ENCODE data around the gene PPFIA4. TPM values are rescaled to one million over a fixed set of nuclear protein-coding genes. Genes with fewer than 3 reads are reported as not detected.

PPFIA4 gene
- total and polyA plus RNA-seq, 2 of the 4 experiments (the other 2 are of a cell fraction): 5.4 to 13.7 TPM

GRCh38 chr1:203124546-203125317, 98.4 kb downstream of the PPFIA4 start:
- no peaks in the 10 kb centered on the region for H3K9me1 ChIP-seq (ENCODE audit: insufficient read depth, low read length)
- intact Hi-C loops (cut with micrococcal nuclease): no loop called here
- H3K23ac ChIP-seq (ENCODE audit: low read depth, low read length): no peak overlapping the region
- DNase-seq: peak; percentile 34
- ChIA-PET POLR2A (ENCODE audit: unreplicated experiment) (no interaction called here), CTCF (interaction anchor here (0.5 to 3.0 kb wide), 3 partner anchors 9 to 92 kb away, joined by 3 to 8 read pairs (median 3); no protein-coding TSS in a partner anchor)
- H3K4ac ChIP-seq (ENCODE audit: low read depth, low read length): no peak overlapping the region
- no peak overlapping the region for H2BK5ac ChIP-seq (ENCODE audit: low read depth, low read length, poor library complexity, severe bottlenecking)
- peaks cover 62% of the 10 kb centered on the region for H3K27me3 ChIP-seq (ENCODE audit: control insufficient read depth, insufficient read depth, low read length)
- no peak overlapping the region for H2BK15ac ChIP-seq (ENCODE audit: low read depth, low read length)
- no peak for ATAC-seq (ENCODE audit: low read depth)
- no peaks in the 10 kb centered on the region for H3K36me3 ChIP-seq (ENCODE audit: control insufficient read depth, insufficient read depth, low read length)
- H3K4me2 ChIP-seq (ENCODE audit: low read depth, low read length): no peak overlapping the region
- H3K9me3 ChIP-seq (ENCODE audit: control insufficient read depth, insufficient read depth, low read length): no peaks in the 10 kb centered on the region
- H2AFZ ChIP-seq (replicated peaks; ENCODE audit: low read length, poor library complexity): no peak overlapping the region
- TF ChIP-seq BHLHE40 (IDR thresholded peaks at IDR 0.05; ENCODE audit: low read depth, low read length) (no peak), MAFK (IDR thresholded peaks at IDR 0.05; ENCODE audit: low read depth, low read length) (no peak), FOS (IDR thresholded peaks at IDR 0.05; ENCODE audit: low read depth, low read length) (no peak), USF2 (IDR thresholded peaks at IDR 0.05; ENCODE audit: low read depth, low read length) (no peak)
- H2BK20ac ChIP-seq (ENCODE audit: low read depth, low read length): no peak overlapping the region
- no peak overlapping the region for H3K18ac ChIP-seq (ENCODE audit: low read depth, low read length)
- no peak overlapping the region for H3K4me3 ChIP-seq (ENCODE audit: insufficient read depth, low read depth, low read length)
- no peak overlapping the region for H2AK9ac ChIP-seq (replicated peaks; ENCODE audit: low read depth, low read length, poor library complexity)
- H2BK120ac ChIP-seq (ENCODE audit: low read depth, low read length): no peak overlapping the region
- no peak overlapping the region for H4K8ac ChIP-seq (ENCODE audit: low read depth in 2 of 2, low read length in 2 of 2)
- no peak overlapping the region for H4K5ac ChIP-seq (ENCODE audit: low read depth, low read length)
- no peak overlapping the region for H3K14ac ChIP-seq (replicated peaks; ENCODE audit: low read depth, low read length)
- no peak overlapping the region for H2AK5ac ChIP-seq (ENCODE audit: low read depth, low read length)
- peaks cover 3% of the 10 kb centered on the region; the same call in 1 of the 2 replicates for H3K4me1 ChIP-seq (ENCODE audit: control insufficient read depth, insufficient read depth, low read length)
- no peak overlapping the region for H3K56ac ChIP-seq (ENCODE audit: extremely low read depth, insufficient read depth, low read length)
- in situ Hi-C loops (cut with MboI; ENCODE audit: low sequenced_read_pairs): no loop called here
- H4K20me1 ChIP-seq (ENCODE audit: insufficient read depth, low read length): no peaks in the 10 kb centered on the region; the same call in 1 of the 2 replicates
- dilution Hi-C loops (cut with HindIII; ENCODE audit: low sequenced_read_pairs, unreplicated experiment): no loop called here
- BruUV-seq (replicated peaks): no TSS peak
- H4K91ac ChIP-seq (ENCODE audit: insufficient read depth, low read depth, low read length): no peak overlapping the region
- no peak overlapping the region for H3K9ac ChIP-seq (ENCODE audit: low read depth, low read length)
- no CpG with 5 or more reads among the region's 5 CpGs for WGBS, 2 experiments (ENCODE audit: extremely low coverage in 2 of 2, insufficient read length in 1 of 2)
- no peak overlapping the region for H3K27ac ChIP-seq (ENCODE audit: insufficient read depth, low read length)
- H3K79me1 ChIP-seq (ENCODE audit: low read depth in 1 of 2, low read length in 2 of 2): no peaks in the 10 kb centered on the region
